ENCODE data around the gene NISCH.

DNA sequence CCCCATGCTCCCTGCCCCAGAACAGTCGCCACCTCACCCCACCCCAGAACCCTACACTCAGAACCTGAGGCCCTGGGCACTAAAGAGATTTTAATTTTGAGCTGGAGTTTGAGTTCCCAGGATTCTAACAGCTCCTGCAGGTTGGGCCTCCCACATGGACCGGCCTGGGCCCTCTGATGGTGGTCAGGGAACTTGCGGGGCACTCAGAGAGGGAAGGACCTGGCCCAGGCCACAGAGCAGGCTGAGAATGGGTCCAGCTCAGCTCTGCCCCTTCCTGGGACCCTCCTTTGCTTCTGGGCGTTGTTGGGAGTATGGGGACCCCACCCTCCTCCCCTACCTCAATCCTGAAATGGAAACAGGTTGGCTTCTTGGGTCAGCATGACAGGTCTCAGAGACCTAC, 9.4 kb upstream of the NISCH start:
- TF ChIP-seq CTCF (conservative IDR thresholded peaks at IDR 0.05 in 1 of 2, IDR thresholded peaks at IDR 0.05 in 1 of 2; ENCODE audit: low read depth in 1 of 2, low read length in 2 of 2) (no peak), EZH2 (IDR thresholded peaks at IDR 0.05; ENCODE audit: low read length, missing control alignments) (no peak)
